HepG2 (cell line): Measurements from ENCODE around the gene RHOBTB1. TPM values are rescaled to one million over a fixed set of nuclear protein-coding genes. Genes with fewer than 3 reads are reported as not detected.

Experiments
- ATF2 ChIP-seq: sonication (generic); formaldehyde crosslinking; IDR thresholded peaks from 2 replicates; pipeline ENCODE4 v1.4.0; 2020; ENCODE audit warnings: missing genetic modification reagents
- CEBPG ChIP-seq: IDR thresholded peaks from 2 replicates; pipeline ENCODE4 v1.6.1; 2016
- FOSL2 ChIP-seq: sonication (generic); formaldehyde crosslinking; IDR thresholded peaks from 2 replicates; pipeline ENCODE4 v1.4.0; 2020; ENCODE audit warnings: missing genetic modification reagents
- HNRNPH1 ChIP-seq: fragments of 200-400 bp; formaldehyde crosslinking; optimal IDR thresholded peaks from 2 replicates; pipeline ENCODE3; 2017; ENCODE audit warnings: mild to moderate bottlenecking, low read depth, low read length
- MTERF4 ChIP-seq: sonication (generic); formaldehyde crosslinking; IDR thresholded peaks from 2 replicates; pipeline ENCODE4 v1.8.0; 2023; ENCODE audit warnings: mild to moderate bottlenecking, missing genetic modification reagents
- SIX1 ChIP-seq: sonication (generic); formaldehyde crosslinking; IDR thresholded peaks from 2 replicates; pipeline ENCODE4 v1.4.0; 2020; ENCODE audit warnings: missing genetic modification reagents, borderline replicate concordance
- XBP1 ChIP-seq: sonication (generic); formaldehyde crosslinking; IDR thresholded peaks from 2 replicates; pipeline ENCODE4 v1.5.0; 2020; ENCODE audit warnings: missing genetic modification reagents
- ZEB1 ChIP-seq: IDR thresholded peaks from 2 replicates; pipeline ENCODE4 v1.6.1; 2012; ENCODE audit warnings: mild to moderate bottlenecking, low read depth, inconsistent platforms; ENCODE audit not compliant: insufficient replicate concordance
- ZFP62 ChIP-seq: sonication (generic); formaldehyde crosslinking; IDR thresholded peaks from 2 replicates; pipeline ENCODE4 v1.4.0; 2020; ENCODE audit warnings: missing genetic modification reagents
- ZNF17 ChIP-seq: sonication (generic); formaldehyde crosslinking; IDR thresholded peaks from 2 replicates; pipeline ENCODE4 v1.5.0; 2020; ENCODE audit warnings: mild to moderate bottlenecking, missing genetic modification reagents
- ZNF33B ChIP-seq: sonication (generic); formaldehyde crosslinking; IDR thresholded peaks from 2 replicates; pipeline ENCODE4 v1.5.1; 2020; ENCODE audit warnings: mild to moderate bottlenecking, missing genetic modification reagents
- ZNF616 ChIP-seq: sonication (generic); formaldehyde crosslinking; IDR thresholded peaks from 2 replicates; pipeline ENCODE4 v1.5.0; 2020; ENCODE audit warnings: low read depth, mild to moderate bottlenecking, missing genetic modification reagents
- ZNF678 ChIP-seq: sonication (generic); formaldehyde crosslinking; IDR thresholded peaks from 2 replicates; pipeline ENCODE4 v1.4.0; 2020; ENCODE audit warnings: mild to moderate bottlenecking, missing genetic modification reagents
- ZNF7 ChIP-seq: IDR thresholded peaks from 2 replicates; pipeline ENCODE4 v1.6.1; 2016; ENCODE audit warnings: missing biosample characterization, missing genetic modification reagents
- polyA plus RNA-seq, 8 experiments: library from polyadenylated mRNA; depleted of rRNA in 3 of 8; stranded (reverse) in 7 of 8; unstranded in 1 of 8; fragments of >200 nt; fragmentation: Illumina TruSeq in 4 of 8; extraction: Trizol in 4 of 8; gene quantifications; 2 replicates each; pipeline versions ENCODE4 v1.2.1 to v1.2.3, GENCODE V29; 2011 to 2016; ENCODE audit warnings: low read depth in 4 of 8, missing spikeins in 1 of 8, mixed read lengths in 1 of 8; ENCODE audit not compliant: insufficient read depth in 1 of 8
- total RNA-seq, 5 experiments: library from RNA; depleted of rRNA; stranded (reverse); fragments of >200 nt; fragmentation: Illumina TruSeq; extraction: Trizol; gene quantifications; 2 replicates each; pipeline ENCODE4 v1.2.3, GENCODE V29; 2016; ENCODE audit warnings: low read depth in 1 of 5
- TF ChIP-seq, protein P1 (sequence below): sonication (generic); formaldehyde crosslinking; IDR thresholded peaks from 2 replicates; pipeline ENCODE4 v1.5.0; 2020; ENCODE audit warnings: mild to moderate bottlenecking, missing genetic modification reagents, borderline replicate concordance
- TF ChIP-seq, protein P2 (sequence below): sonication (generic); formaldehyde crosslinking; IDR thresholded peaks from 2 replicates; pipeline ENCODE4 v1.4.0; 2020; ENCODE audit warnings: missing genetic modification reagents, borderline replicate concordance
- TF ChIP-seq, protein P3 (sequence below): sonication (generic); formaldehyde crosslinking; IDR thresholded peaks from 2 replicates; pipeline ENCODE4 v1.4.0; 2020; ENCODE audit warnings: missing genetic modification reagents

RHOBTB1 gene
- total and polyA plus RNA-seq, 2 of the 13 experiments (the other 11 are each of a cell fraction or from before 2014, with no cell fraction given): 18.8 to 59.5 TPM

GRCh38 chr10:60978287-60979115 lies 34.5 kb upstream of the RHOBTB1 start (continued):
- TF ChIP-seq, protein P1, sequence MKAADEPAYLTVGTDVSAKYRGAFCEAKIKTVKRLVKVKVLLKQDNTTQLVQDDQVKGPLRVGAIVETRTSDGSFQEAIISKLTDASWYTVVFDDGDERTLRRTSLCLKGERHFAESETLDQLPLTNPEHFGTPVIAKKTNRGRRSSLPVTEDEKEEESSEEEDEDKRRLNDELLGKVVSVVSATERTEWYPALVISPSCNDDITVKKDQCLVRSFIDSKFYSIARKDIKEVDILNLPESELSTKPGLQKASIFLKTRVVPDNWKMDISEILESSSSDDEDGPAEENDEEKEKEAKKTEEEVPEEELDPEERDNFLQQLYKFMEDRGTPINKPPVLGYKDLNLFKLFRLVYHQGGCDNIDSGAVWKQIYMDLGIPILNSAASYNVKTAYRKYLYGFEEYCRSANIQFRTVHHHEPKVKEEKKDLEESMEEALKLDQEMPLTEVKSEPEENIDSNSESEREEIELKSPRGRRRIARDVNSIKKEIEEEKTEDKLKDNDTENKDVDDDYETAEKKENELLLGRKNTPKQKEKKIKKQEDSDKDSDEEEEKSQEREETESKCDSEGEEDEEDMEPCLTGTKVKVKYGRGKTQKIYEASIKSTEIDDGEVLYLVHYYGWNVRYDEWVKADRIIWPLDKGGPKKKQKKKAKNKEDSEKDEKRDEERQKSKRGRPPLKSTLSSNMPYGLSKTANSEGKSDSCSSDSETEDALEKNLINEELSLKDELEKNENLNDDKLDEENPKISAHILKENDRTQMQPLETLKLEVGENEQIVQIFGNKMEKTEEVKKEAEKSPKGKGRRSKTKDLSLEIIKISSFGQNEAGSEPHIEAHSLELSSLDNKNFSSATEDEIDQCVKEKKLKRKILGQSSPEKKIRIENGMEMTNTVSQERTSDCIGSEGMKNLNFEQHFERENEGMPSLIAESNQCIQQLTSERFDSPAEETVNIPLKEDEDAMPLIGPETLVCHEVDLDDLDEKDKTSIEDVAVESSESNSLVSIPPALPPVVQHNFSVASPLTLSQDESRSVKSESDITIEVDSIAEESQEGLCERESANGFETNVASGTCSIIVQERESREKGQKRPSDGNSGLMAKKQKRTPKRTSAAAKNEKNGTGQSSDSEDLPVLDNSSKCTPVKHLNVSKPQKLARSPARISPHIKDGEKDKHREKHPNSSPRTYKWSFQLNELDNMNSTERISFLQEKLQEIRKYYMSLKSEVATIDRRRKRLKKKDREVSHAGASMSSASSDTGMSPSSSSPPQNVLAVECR (CRISPR knock-in tag): no peak
- TF ChIP-seq, protein P2, sequence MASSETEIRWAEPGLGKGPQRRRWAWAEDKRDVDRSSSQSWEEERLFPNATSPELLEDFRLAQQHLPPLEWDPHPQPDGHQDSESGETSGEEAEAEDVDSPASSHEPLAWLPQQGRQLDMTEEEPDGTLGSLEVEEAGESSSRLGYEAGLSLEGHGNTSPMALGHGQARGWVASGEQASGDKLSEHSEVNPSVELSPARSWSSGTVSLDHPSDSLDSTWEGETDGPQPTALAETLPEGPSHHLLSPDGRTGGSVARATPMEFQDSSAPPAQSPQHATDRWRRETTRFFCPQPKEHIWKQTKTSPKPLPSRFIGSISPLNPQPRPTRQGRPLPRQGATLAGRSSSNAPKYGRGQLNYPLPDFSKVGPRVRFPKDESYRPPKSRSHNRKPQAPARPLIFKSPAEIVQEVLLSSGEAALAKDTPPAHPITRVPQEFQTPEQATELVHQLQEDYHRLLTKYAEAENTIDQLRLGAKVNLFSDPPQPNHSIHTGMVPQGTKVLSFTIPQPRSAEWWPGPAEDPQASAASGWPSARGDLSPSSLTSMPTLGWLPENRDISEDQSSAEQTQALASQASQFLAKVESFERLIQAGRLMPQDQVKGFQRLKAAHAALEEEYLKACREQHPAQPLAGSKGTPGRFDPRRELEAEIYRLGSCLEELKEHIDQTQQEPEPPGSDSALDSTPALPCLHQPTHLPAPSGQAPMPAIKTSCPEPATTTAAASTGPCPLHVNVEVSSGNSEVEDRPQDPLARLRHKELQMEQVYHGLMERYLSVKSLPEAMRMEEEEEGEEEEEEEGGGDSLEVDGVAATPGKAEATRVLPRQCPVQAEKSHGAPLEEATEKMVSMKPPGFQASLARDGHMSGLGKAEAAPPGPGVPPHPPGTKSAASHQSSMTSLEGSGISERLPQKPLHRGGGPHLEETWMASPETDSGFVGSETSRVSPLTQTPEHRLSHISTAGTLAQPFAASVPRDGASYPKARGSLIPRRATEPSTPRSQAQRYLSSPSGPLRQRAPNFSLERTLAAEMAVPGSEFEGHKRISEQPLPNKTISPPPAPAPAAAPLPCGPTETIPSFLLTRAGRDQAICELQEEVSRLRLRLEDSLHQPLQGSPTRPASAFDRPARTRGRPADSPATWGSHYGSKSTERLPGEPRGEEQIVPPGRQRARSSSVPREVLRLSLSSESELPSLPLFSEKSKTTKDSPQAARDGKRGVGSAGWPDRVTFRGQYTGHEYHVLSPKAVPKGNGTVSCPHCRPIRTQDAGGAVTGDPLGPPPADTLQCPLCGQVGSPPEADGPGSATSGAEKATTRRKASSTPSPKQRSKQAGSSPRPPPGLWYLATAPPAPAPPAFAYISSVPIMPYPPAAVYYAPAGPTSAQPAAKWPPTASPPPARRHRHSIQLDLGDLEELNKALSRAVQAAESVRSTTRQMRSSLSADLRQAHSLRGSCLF (CRISPR knock-in tag): no peak
- TF ChIP-seq ZNF17 (CRISPR knock-in tag) (no peak), FOSL2 (CRISPR knock-in tag) (peak; percentile 95), ZNF616 (no peak), ZEB1 (no peak), MTERF4 (CRISPR knock-in tag) (no peak), HNRNPH1 (no peak), ZNF678 (CRISPR knock-in tag) (no peak), ATF2 (no peak), ZNF33B (CRISPR knock-in tag) (no peak), XBP1 (CRISPR knock-in tag) (no peak), SIX1 (CRISPR knock-in tag) (no peak), ZFP62 (CRISPR knock-in tag) (no peak), CEBPG (no peak), ZNF7 (CRISPR knock-in tag) (no peak)
- TF ChIP-seq, protein P3, sequence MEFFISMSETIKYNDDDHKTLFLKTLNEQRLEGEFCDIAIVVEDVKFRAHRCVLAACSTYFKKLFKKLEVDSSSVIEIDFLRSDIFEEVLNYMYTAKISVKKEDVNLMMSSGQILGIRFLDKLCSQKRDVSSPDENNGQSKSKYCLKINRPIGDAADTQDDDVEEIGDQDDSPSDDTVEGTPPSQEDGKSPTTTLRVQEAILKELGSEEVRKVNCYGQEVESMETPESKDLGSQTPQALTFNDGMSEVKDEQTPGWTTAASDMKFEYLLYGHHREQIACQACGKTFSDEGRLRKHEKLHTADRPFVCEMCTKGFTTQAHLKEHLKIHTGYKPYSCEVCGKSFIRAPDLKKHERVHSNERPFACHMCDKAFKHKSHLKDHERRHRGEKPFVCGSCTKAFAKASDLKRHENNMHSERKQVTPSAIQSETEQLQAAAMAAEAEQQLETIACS: no peak
